AG04449 (cell line): Measurements from ENCODE around the gene RNF19B.

ENCODE experiments used
- CTCF ChIA-PET: fragments of 350-600 bp; formaldehyde crosslinking; extraction: SDS; loops from one replicate; lab custom pipeline; 2021; ENCODE audit warnings: antibody characterized with exemption; lab: Yijun Ruan, JAX
- POLR2A ChIA-PET: fragments of 400-600, 350-600 bp; formaldehyde crosslinking; extraction: SDS; loops from one replicate; lab custom pipeline; 2020; ENCODE audit warnings: antibody characterized with exemption, inconsistent platforms; lab: Yijun Ruan, JAX
- DNase-seq: peaks from one replicate; pipeline ENCODE4 v3.0.0-alpha.2; 2010; ENCODE audit warnings: low read depth, low spot score
- H3K4me3 ChIP-seq: 2 replicates; pipeline ENCODE4 v1.5.1; 2011; ENCODE audit warnings: low read depth, mild to moderate bottlenecking, control low read depth, low read length
- CTCF ChIP-seq: IDR thresholded peaks from one replicate; pipeline ENCODE4 v1.5.1; 2011; ENCODE audit warnings: mild to moderate bottlenecking, moderate library complexity, low read length, control low read depth, inconsistent platforms; ENCODE audit not compliant: insufficient read depth; ENCODE audit errors: missing control alignments

Gene RNF19B

GRCh38 chr1:33008051-33008914 lies 43.7 kb upstream of the RNF19B start:
- no peak overlapping the region for H3K4me3 ChIP-seq
- ChIA-PET POLR2A (interaction anchor here (1.5 to 2.3 kb wide), 2 partner anchors 44 to 69 kb away, joined by 3 to 9 read pairs; partner anchors contain the start of gene RNF19B), CTCF (interaction anchor here (0.6 to 11.3 kb wide), 23 partner anchors 7 to 137 kb away, joined by 3 to 277 read pairs (median 7); partner anchors contain the start of gene AZIN2)

DNA sequence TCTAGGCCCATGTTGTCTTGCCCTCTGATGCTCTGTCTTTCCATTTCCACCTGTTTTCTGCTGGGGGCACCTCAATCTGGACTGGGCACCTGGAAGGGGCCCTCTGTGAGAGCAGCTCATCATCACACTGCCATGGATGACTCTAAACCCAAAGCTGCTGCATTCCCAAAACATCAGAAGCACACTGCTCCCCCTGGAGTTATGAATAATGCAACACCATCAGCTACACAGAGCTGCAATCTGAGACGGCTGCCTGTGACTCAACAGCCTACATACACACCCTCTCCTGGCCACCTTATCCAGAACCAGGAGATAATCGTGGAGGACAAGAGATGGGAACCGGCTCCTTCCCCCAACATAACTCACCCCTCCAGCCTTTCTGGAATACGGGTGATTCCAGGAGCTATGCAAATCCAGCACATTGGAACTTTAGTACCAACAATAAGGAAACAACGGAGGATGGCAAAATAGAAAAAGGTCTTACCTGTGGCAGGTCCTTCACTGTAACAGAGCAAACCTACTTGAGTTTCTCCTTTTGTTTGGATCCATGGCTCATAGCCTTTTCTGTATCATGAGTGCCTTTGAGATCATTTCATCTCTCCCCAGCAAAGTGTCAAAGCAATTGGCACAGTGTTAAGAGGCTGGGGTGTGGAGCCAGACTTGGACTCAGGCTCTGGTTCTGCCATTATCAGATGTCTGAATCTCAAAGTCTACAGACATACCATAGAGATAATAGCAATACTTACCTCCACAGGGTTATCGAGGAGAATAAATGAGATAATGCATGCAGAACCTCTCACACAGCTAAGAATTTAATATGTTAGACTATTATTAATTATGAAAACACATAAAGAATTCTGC lies 42.8 kb upstream of the RNF19B start:
- H3K4me3 ChIP-seq: no peak overlapping the region
- ChIA-PET CTCF (interaction anchor here (0.8 to 11.3 kb wide), 34 partner anchors 9 to 138 kb away, joined by 3 to 277 read pairs (median 5); partner anchors contain the start of genes AZIN2 and RNF19B), POLR2A (interaction anchor here (0.7 to 2.3 kb wide), 4 partner anchors 9 to 613 kb away, joined by 3 to 9 read pairs (median 3); partner anchors contain the start of gene RNF19B)
- peak; percentile 75 for TF ChIP-seq CTCF
- peak; percentile 65 for DNase-seq

More at GRCh38 chr1:33008051-33008914, 43.7 kb upstream of the RNF19B start:
- DNase-seq: no peak
- TF ChIP-seq CTCF: no peak

DNA sequence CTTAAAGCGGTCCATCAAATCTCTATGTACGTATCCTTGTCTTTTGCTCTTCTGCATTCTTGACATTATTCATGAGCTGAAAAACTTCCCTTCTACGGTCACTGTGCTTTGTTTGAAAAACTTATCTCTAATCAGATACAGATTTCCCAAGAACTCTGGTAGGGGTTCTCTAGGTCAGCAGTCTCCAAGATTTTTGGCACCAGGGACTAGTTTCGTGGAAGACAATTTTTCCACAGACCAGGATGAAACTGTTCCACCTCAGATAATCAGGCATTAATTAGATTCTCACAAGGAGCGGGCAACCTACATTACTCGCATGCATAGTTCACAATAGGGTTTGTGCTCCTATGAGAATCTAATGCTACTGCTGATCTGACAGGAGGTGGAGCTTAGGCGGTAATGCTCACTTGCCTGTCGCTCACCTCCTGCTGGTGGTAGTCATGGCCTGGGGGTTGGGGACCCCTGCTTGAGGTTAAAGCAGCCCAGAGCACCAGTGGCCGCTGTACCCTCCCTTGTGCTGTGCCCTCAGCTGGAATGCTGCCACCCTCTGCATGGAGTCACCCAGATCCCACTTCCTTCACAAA lies 41.3 kb upstream of the RNF19B start:
- H3K4me3 ChIP-seq: no peak overlapping the region
- no peak for TF ChIP-seq CTCF
- ChIA-PET CTCF (interaction anchor here (0.7 to 11.3 kb wide), 26 partner anchors 9 to 605 kb away, joined by 3 to 277 read pairs (median 7); partner anchors contain the start of gene RNF19B), POLR2A (interaction anchor here (2.3 kb wide), 1 partner anchor 42 kb away, joined by 9 read pairs; the partner anchor contains the start of gene RNF19B)
- DNase-seq: no peak

- no peak overlapping the region for H3K4me3 ChIP-seq
- no peak for TF ChIP-seq CTCF
- no peak for DNase-seq
- ChIA-PET POLR2A (interaction anchor here (2.3 kb wide), 1 partner anchor 41 kb away, joined by 9 read pairs; the partner anchor contains the start of gene RNF19B), CTCF (interaction anchor here (0.7 to 11.3 kb wide), 18 partner anchors 8 to 604 kb away, joined by 3 to 277 read pairs (median 8); partner anchors contain the start of gene RNF19B)
Measured at GRCh38 chr1:33005117-33005837, 40.7 kb upstream of the RNF19B start.

DNA sequence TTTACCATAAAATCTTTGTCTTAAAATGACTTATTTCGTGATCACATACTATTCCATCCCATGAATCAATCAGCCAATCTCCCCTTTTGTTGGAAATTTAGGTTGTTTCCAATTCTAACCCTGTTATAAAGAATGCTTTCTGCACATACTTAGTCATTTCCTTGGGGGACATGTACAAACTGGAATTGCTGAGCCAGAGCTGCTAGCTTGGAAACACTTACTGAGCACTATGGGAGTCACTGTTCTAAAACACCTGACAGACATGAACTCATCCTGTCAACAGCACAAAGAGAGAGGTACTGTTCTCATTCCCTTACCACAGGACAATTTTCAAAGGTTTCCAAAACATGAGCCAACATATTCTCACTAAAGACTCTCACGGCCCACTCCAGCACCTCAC lies 40.0 kb upstream of the RNF19B start:
- CTCF ChIA-PET: interaction anchor here (1.1 to 11.3 kb wide), 10 partner anchors 12 to 604 kb away, joined by 3 to 277 read pairs (median 19); no protein-coding TSS in a partner anchor
- H3K4me3 ChIP-seq: no peak overlapping the region
- DNase-seq: no peak
- POLR2A ChIA-PET: no interaction called here
- TF ChIP-seq CTCF: no peak
